ENCODE data around the gene TMEM86B. TPM values are rescaled to one million over a fixed set of nuclear protein-coding genes. Genes with fewer than 3 reads are reported as not detected.

TMEM86B gene, protein sequence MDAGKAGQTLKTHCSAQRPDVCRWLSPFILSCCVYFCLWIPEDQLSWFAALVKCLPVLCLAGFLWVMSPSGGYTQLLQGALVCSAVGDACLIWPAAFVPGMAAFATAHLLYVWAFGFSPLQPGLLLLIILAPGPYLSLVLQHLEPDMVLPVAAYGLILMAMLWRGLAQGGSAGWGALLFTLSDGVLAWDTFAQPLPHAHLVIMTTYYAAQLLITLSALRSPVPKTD
- total RNA-seq: 10 to 100 TPM in 1 of 4 donors, 1 to 10 TPM in 3; 2.0 to 40.8 (median 4.4) TPM

DNA sequence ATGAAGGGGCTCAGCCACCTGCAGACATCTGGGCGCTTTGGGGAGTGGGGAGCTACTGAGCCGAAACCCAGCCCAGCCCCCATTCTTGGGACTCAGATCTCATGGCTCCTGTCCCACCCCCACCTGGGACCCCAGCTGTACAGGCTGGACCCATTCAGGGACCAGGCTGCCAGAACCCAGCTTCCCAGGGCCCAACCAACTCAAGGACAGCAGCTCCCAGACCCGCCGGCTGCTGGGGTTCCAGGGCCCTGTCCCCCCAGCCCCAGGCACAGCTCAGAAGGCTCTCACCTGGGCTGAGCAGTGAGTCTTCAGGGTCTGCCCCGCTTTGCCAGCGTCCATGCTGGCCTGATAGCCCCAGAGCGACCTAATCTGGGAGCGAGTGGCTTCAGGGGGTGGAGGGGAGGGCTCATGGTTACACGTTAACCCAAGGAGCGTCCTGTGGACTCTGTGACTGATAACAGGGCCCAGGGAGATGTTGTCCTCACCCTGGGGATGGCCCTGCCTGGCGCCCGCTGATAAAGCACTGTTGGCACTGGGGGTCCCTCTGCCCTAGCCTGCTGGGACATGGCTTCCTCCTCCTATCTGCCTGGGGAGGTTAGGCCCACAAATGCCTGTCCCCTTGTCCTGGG lies at the start of gene TMEM86B:
Gene TMEM86B (minus strand): TSS at position 361 of the 629 bp plus-strand sequence. CDS start 22 bp downstream, at position 339.
- no peak within 1 kb of the TSS for H3K4me3 ChIP-seq
- no peaks in the 10 kb centered on the region for H3K9me3 ChIP-seq
- peak within 1 kb of the TSS in 1 of 4 donors; percentile 15 for H3K27ac ChIP-seq
- no peaks in the 10 kb centered on the region for H3K27me3 ChIP-seq
- TF ChIP-seq POLR2AphosphoS5 (IDR thresholded peaks at IDR 0.05): no peak
- TF ChIP-seq EP300 (IDR thresholded peaks at IDR 0.05; ENCODE audit: low read depth): no peak
- TF ChIP-seq, protein P1, sequence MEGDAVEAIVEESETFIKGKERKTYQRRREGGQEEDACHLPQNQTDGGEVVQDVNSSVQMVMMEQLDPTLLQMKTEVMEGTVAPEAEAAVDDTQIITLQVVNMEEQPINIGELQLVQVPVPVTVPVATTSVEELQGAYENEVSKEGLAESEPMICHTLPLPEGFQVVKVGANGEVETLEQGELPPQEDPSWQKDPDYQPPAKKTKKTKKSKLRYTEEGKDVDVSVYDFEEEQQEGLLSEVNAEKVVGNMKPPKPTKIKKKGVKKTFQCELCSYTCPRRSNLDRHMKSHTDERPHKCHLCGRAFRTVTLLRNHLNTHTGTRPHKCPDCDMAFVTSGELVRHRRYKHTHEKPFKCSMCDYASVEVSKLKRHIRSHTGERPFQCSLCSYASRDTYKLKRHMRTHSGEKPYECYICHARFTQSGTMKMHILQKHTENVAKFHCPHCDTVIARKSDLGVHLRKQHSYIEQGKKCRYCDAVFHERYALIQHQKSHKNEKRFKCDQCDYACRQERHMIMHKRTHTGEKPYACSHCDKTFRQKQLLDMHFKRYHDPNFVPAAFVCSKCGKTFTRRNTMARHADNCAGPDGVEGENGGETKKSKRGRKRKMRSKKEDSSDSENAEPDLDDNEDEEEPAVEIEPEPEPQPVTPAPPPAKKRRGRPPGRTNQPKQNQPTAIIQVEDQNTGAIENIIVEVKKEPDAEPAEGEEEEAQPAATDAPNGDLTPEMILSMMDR (IDR thresholded peaks at IDR 0.05): no peak
- no peak for TF ChIP-seq POLR2A (IDR thresholded peaks at IDR 0.05)
- peaks cover 0 to 6% (median 0%) of the 10 kb centered on the region in 4 donors for H3K4me1 ChIP-seq
- H3K36me3 ChIP-seq: peaks cover 0 to 27% (median 8%) of the 10 kb centered on the region in 4 donors
- intact Hi-C loops (cut with DNase I; ENCODE audit: low total_unique reads) (loop anchor here (1.0 kb wide), 1 partner anchor 145 kb away; no protein-coding TSS in a partner anchor), in situ Hi-C loops (cut with MboI; ENCODE audit: low pct_ligation_motif_present in 1 of 4, low pct_unique_long_range_greater_than_20kb in 1 of 4, low sequenced_read_pairs in 3 of 4) (no loop called here)
- DNase-seq: no peak
- WGBS, 2 donors (ENCODE audit: low coverage in 1 of 2): 83% methylated on average over 5 of the region's 12 CpGs; no CpG with 5 or more reads in 1 of the 2 donors

DNA sequence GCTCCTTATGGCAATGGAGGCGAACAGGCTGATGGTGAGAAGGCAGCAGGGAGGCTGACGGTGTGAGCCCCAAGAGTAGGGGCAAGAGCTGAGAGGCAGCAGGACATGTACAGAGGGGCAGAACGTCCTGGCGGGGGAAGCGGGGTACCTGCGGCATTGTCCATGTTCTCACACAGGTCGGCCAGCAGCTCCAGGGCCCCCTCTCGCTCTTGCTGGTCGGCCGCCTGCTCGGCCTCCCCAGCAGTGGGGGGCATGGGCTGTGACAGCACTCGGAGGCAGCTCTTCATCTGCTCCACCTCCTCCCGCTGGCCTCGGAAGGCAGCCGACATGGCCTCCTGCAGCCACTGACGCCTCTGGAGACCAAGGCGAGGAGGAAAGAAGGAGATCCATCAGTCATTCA lies 48.9 kb upstream of the TMEM86B start:
- peak overlapping the region in 1 of 4 donors; percentile 44 for H3K27ac ChIP-seq
- H3K36me3 ChIP-seq: peaks cover 0 to 12% (median 0%) of the 10 kb centered on the region in 4 donors
- DNase-seq: no peak
- WGBS, 2 donors (ENCODE audit: low coverage in 1 of 2): 93% methylated on average over 17 of the region's 17 CpGs; no CpG with 5 or more reads in 1 of the 2 donors
- no peaks in the 10 kb centered on the region for H3K27me3 ChIP-seq
- no peak overlapping the region for H3K4me3 ChIP-seq
- in situ Hi-C loops (cut with MboI; ENCODE audit: low pct_ligation_motif_present in 1 of 4, low pct_unique_long_range_greater_than_20kb in 1 of 4, low sequenced_read_pairs in 3 of 4): loop anchor here in 3 of 4 donors (25.0 kb wide), 2 partner anchors 110 to 135 kb away; partner anchors contain the start of genes UBE2S (in 2 of the 3), RPL28 (in 1 of the 3), TMEM190 (in 1 of the 3) and TMEM238 (in 1 of the 3)
- H3K4me1 ChIP-seq: peaks cover 12 to 25% (median 15%) of the 10 kb centered on the region in 4 donors
- no peaks in the 10 kb centered on the region for H3K9me3 ChIP-seq
- TF ChIP-seq POLR2A (IDR thresholded peaks at IDR 0.05) (no peak), POLR2AphosphoS5 (IDR thresholded peaks at IDR 0.05) (no peak), EP300 (IDR thresholded peaks at IDR 0.05; ENCODE audit: low read depth) (no peak)
- intact Hi-C loops (cut with DNase I; ENCODE audit: low total_unique reads): no loop called here

DNA sequence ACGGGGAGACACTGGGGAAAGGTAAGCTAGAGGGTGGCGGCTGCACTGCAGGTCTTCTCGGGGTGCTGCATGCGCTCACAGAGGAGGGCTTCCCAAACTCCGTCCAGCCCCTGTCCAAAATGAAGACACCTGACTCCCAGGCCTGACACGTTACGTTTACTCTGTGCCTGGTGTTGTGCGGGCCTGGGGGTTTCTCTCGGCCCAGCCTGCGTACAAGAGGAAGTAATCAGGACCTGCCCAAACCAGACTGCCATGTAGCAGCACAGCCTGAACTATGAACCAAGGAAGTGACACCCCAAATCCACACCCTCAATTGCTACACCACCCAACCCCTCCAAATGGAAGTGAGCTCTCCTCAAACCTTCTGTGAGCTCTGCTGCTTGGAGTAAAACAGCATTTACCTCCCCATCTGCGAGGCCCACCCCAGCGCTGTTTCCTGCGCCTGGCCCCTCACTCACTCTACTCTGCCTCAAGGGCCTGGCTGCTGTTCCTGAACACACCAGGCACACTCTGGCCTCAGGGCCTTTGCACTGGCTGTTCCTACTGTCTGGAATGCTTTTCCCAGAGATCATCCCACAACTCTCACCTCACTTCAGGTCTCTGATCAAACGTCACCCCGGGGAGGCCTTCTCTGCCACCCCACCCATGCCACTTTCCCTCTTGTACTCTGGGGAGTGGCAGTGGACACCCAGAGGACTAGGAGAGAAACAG lies 48.3 kb upstream of the TMEM86B start:
- H3K27ac ChIP-seq: peak overlapping the region in 2 of 4 donors; percentile 38 to 44
- intact Hi-C loops (cut with DNase I; ENCODE audit: low total_unique reads): no loop called here

More for the DNA sequence above, 48.3 kb upstream of the TMEM86B start:
- in situ Hi-C loops (cut with MboI; ENCODE audit: low pct_ligation_motif_present in 1 of 4, low pct_unique_long_range_greater_than_20kb in 1 of 4, low sequenced_read_pairs in 3 of 4): loop anchor here in 3 of 4 donors (25.0 kb wide), 2 partner anchors 110 to 135 kb away; partner anchors contain the start of genes UBE2S (in 2 of the 3), RPL28 (in 1 of the 3), TMEM190 (in 1 of the 3) and TMEM238 (in 1 of the 3)
- Histone ChIP-seq H3K4me1 (peaks cover 12 to 25% (median 15%) of the 10 kb centered on the region in 4 donors), H3K27me3 (no peaks in the 10 kb centered on the region), H3K36me3 (peaks cover 0 to 14% (median 2%) of the 10 kb centered on the region in 4 donors), H3K4me3 (no peak overlapping the region), H3K9me3 (no peaks in the 10 kb centered on the region)
- no peak for TF ChIP-seq POLR2AphosphoS5 (IDR thresholded peaks at IDR 0.05)
- TF ChIP-seq, protein P1 (IDR thresholded peaks at IDR 0.05): no peak
- no peak for TF ChIP-seq EP300 (IDR thresholded peaks at IDR 0.05; ENCODE audit: low read depth)
- TF ChIP-seq POLR2A (IDR thresholded peaks at IDR 0.05): no peak
- WGBS, 2 donors (ENCODE audit: low coverage in 1 of 2): 70 to 89% methylated on average over 3 to 15 of the region's 15 CpGs
- DNase-seq: no peak

Data from transverse colon (tissue), 4 donors.